Gastroesophageal sphincter (tissue), 4 donors: ENCODE results near the gene CRY2. TPM values are rescaled to one million over a fixed set of nuclear protein-coding genes. Genes with fewer than 3 reads are reported as not detected.

Experiments used
- ATAC-seq: fragments of 150-250 bp; one replicate; pipeline ENCODE4 v1.9.1; 2016; ENCODE audit warnings: mild to moderate bottlenecking, moderate library complexity
- H3K27ac ChIP-seq, 4 donors: fragments of 200-600 bp; sonication (generic) in 3 of 4; 1 replicate in 3 of 4; 2 replicates in 1 of 4; pipeline ENCODE4 v1.5.1; 2016 to 2019
- H3K27me3 ChIP-seq: fragments of 200-600 bp; sonication (generic); one replicate; pipeline ENCODE4 v1.5.1; 2019
- H3K36me3 ChIP-seq, 2 donors: fragments of 200-600 bp; sonication (generic); one replicate each; pipeline ENCODE4 v1.5.1; 2019; ENCODE audit warnings: control low read depth in 1 of 2
- H3K4me1 ChIP-seq, 3 donors: fragments of 200-600 bp; sonication (generic); 1 replicate in 2 of 3; 2 replicates in 1 of 3; pipeline ENCODE4 v1.5.1; 2016 to 2019; ENCODE audit warnings: control low read depth in 2 of 3
- H3K4me3 ChIP-seq, 2 donors: fragments of 200-600 bp; sonication (generic); one replicate each; pipeline ENCODE4 v1.5.1; 2019; ENCODE audit warnings: mild to moderate bottlenecking in 1 of 2, moderate library complexity in 1 of 2
- H3K9me3 ChIP-seq, 3 donors: fragments of 200-600 bp; sonication (generic); one replicate each; pipeline ENCODE4 v1.5.1; 2017 to 2019; ENCODE audit warnings: control low read depth in 2 of 3
- EP300 ChIP-seq: sonication (generic); formaldehyde crosslinking; IDR thresholded peaks from one replicate; pipeline ENCODE4 v1.6.1; 2017; ENCODE audit warnings: antibody characterized with exemption, mild to moderate bottlenecking
- POLR2A ChIP-seq, 2 donors: fragments of 450-650 bp; IDR thresholded peaks; one replicate each; pipeline ENCODE4 v1.6.1; 2017; ENCODE audit warnings: antibody characterized with exemption in 2 of 2, mild to moderate bottlenecking in 2 of 2, moderate library complexity in 1 of 2
- POLR2AphosphoS5 ChIP-seq: sonication (generic); formaldehyde crosslinking; IDR thresholded peaks from one replicate; pipeline ENCODE4 v1.6.1; 2017; ENCODE audit warnings: antibody characterized with exemption
- WGBS, 2 donors: methylation state at CpG; one replicate each; pipeline ENCODE4 v1.1.5; 2018; ENCODE audit warnings: low coverage in 1 of 2; 5-methylcytosine and 5-hydroxymethylcytosine counted together
- total RNA-seq, 4 donors: library from RNA; depleted of rRNA; stranded (reverse); fragments of >200 nt; gene quantifications; one replicate each; pipeline ENCODE4 v1.1.0, GENCODE V29; 2016
- TF ChIP-seq, protein P1 (sequence below), 4 experiments: fragments of 200-600 bp in 2 of 4; fragments of 450-650 bp in 2 of 4; sonication (generic) in 1 of 4; IDR thresholded peaks; one replicate each; pipeline ENCODE4 v1.5.1; 2017 to 2019; ENCODE audit warnings: antibody characterized with exemption in 4 of 4, mild to moderate bottlenecking in 2 of 4, moderate library complexity in 2 of 4

Gene CRY2
- total RNA-seq, 4 donors from 2014 or later, result 38.8 to 82.0 (median 47.7) TPM

- Histone ChIP-seq H3K4me1 (peaks cover 0 to 9% (median 0%) of the 10 kb centered on the region in 3 donors), H3K27me3 (no peaks in the 10 kb centered on the region), H3K36me3 (peaks cover 0 to 71% of the 10 kb centered on the region in 2 donors), H3K27ac (no peak within 1 kb of the TSS), H3K9me3 (no peaks in the 10 kb centered on the region), H3K4me3 (no peak within 1 kb of the TSS)
- ATAC-seq, result no peak
- TF ChIP-seq POLR2A (IDR thresholded peaks at IDR 0.05) (no peak), EP300 (no peak), POLR2AphosphoS5 (no peak)
- TF ChIP-seq, protein P1, sequence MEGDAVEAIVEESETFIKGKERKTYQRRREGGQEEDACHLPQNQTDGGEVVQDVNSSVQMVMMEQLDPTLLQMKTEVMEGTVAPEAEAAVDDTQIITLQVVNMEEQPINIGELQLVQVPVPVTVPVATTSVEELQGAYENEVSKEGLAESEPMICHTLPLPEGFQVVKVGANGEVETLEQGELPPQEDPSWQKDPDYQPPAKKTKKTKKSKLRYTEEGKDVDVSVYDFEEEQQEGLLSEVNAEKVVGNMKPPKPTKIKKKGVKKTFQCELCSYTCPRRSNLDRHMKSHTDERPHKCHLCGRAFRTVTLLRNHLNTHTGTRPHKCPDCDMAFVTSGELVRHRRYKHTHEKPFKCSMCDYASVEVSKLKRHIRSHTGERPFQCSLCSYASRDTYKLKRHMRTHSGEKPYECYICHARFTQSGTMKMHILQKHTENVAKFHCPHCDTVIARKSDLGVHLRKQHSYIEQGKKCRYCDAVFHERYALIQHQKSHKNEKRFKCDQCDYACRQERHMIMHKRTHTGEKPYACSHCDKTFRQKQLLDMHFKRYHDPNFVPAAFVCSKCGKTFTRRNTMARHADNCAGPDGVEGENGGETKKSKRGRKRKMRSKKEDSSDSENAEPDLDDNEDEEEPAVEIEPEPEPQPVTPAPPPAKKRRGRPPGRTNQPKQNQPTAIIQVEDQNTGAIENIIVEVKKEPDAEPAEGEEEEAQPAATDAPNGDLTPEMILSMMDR (IDR thresholded peaks at IDR 0.05), result no peak
- WGBS, 2 donors, result 69 to 80% methylated on average over 2 to 9 of the region's 18 CpGs
Observed at GRCh38 chr11:45906965-45907611, 59.8 kb downstream of the CRY2 start, which contains the start of gene FREY1. FREY1 (minus strand) TSS chr11:45907271; CDS start chr11:45907245, 26 bp downstream.

DNA sequence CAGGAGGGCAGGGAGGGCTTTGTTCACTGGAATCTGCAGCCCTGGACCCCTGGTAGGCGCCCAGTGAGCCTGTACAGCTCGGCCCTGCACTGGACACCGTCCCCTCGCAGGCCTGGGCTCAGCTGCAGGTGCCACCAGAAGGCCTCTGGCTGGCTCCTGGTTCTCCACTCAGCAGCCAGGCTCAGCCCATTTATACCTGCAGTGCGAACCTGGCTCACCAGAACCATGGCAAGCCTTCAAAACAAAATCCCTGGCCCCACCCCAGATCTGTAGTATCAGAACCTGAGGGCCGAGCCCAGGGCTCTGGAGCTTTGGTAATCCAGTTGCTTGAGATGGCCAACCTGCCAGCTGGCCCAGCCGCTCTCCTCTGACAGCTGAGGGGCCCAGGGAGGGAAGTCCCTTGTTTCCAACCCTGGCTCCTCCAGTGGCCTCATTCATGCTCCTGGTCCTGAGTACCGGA, 60.7 kb downstream of the CRY2 start:
- ATAC-seq, result peak; percentile 41
- no peak for TF ChIP-seq POLR2AphosphoS5
- no peak for TF ChIP-seq POLR2A (IDR thresholded peaks at IDR 0.05)
- TF ChIP-seq, protein P1 (IDR thresholded peaks at IDR 0.05), result no peak
- no peak for TF ChIP-seq EP300
- 38% methylated on average over 3 of the region's 8 CpGs; no CpG with 5 or more reads in 1 of the 2 donors for WGBS, 2 donors
- Histone ChIP-seq H3K36me3 (peaks cover 0 to 71% of the 10 kb centered on the region in 2 donors), H3K27ac (no peak overlapping the region), H3K27me3 (no peaks in the 10 kb centered on the region), H3K4me1 (peaks cover 0 to 9% (median 0%) of the 10 kb centered on the region in 3 donors), H3K4me3 (no peak overlapping the region), H3K9me3 (no peaks in the 10 kb centered on the region)

- ATAC-seq, result no peak
- Histone ChIP-seq H3K27me3 (no peaks in the 10 kb centered on the region), H3K27ac (no peak overlapping the region), H3K4me3 (no peak overlapping the region), H3K4me1 (peaks cover 0 to 9% (median 0%) of the 10 kb centered on the region in 3 donors), H3K9me3 (no peaks in the 10 kb centered on the region), H3K36me3 (peaks cover 0 to 71% of the 10 kb centered on the region in 2 donors)
- TF ChIP-seq, protein P1 (IDR thresholded peaks at IDR 0.05), result no peak
- TF ChIP-seq POLR2AphosphoS5 (no peak), POLR2A (IDR thresholded peaks at IDR 0.05) (no peak), EP300 (no peak)
- 99% methylated on average over 10 of the region's 32 CpGs; no CpG with 5 or more reads in 1 of the 2 donors for WGBS, 2 donors
Observed at GRCh38 chr11:45909594-45910475, 62.6 kb downstream of the CRY2 start.

DNA sequence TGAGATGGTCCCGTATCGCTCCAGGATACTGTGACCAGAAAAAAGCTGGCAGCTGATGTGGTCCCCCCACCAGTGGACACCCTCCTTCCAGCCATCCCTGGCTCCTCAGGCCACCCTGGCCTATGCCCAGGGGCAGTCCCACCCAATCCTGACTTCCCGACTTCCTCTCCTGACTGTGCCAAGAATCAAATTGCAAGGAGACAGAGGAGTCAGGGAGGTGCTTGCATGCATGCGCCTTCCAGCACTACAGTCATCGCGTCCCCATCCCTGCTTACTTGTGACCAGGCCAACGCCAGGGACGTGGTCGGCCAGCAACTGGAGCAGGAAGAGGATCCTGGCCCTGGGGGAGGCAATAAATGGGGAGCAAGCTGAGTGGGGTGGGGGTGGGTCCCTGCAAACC, 63.3 kb downstream of the CRY2 start:
- peaks cover 0 to 71% of the 10 kb centered on the region in 2 donors for H3K36me3 ChIP-seq
- H3K4me1 ChIP-seq, result peaks cover 0 to 14% (median 0%) of the 10 kb centered on the region in 3 donors
- no peaks in the 10 kb centered on the region for H3K27me3 ChIP-seq
- H3K9me3 ChIP-seq, result no peaks in the 10 kb centered on the region
- 60% methylated on average over 1 of the region's 9 CpGs; no CpG with 5 or more reads in 1 of the 2 donors for WGBS, 2 donors
- no peak overlapping the region for H3K4me3 ChIP-seq
- TF ChIP-seq EP300 (no peak), POLR2AphosphoS5 (no peak), POLR2A (IDR thresholded peaks at IDR 0.05) (no peak)
- TF ChIP-seq, protein P1 (IDR thresholded peaks at IDR 0.05), result no peak
- ATAC-seq, result no peak
- H3K27ac ChIP-seq, result no peak overlapping the region
